ENCODE results near the gene ZSCAN20. TPM values are rescaled to one million over a fixed set of nuclear protein-coding genes. Genes with fewer than 3 reads are reported as not detected.

ZSCAN20 gene
- total and polyA plus RNA-seq, 2 of the 4 experiments (the other 2 are of a cell fraction): 2.1 to 11.1 TPM

GRCh38 chr1:33512226-33513011 lies 40.0 kb downstream of the ZSCAN20 start:
- no peak overlapping the region for H3K4me3 ChIP-seq (ENCODE audit: insufficient read depth, low read depth, low read length)

More at GRCh38 chr1:33512226-33513011, 40.0 kb downstream of the ZSCAN20 start:
- Histone ChIP-seq H3K79me1 (ENCODE audit: low read depth in 1 of 2, low read length in 2 of 2) (no peaks in the 10 kb centered on the region), H3K4ac (ENCODE audit: low read depth, low read length) (no peak overlapping the region), H4K91ac (ENCODE audit: insufficient read depth, low read depth, low read length) (no peak overlapping the region), H3K23ac (ENCODE audit: low read depth, low read length) (no peak overlapping the region), H2BK5ac (ENCODE audit: low read depth, low read length, poor library complexity, severe bottlenecking) (no peak overlapping the region), H4K8ac (ENCODE audit: low read depth in 2 of 2, low read length in 2 of 2) (no peak overlapping the region), H2AK9ac (replicated peaks; ENCODE audit: low read depth, low read length, poor library complexity) (no peak overlapping the region), H3K18ac (ENCODE audit: low read depth, low read length) (no peak overlapping the region), H2BK15ac (ENCODE audit: low read depth, low read length) (no peak overlapping the region), H2BK20ac (ENCODE audit: low read depth, low read length) (no peak overlapping the region), H2BK120ac (ENCODE audit: low read depth, low read length) (no peak overlapping the region), H3K4me2 (ENCODE audit: low read depth, low read length) (no peak overlapping the region), H3K36me3 (ENCODE audit: control insufficient read depth, insufficient read depth, low read length) (no peaks in the 10 kb centered on the region), H4K20me1 (ENCODE audit: insufficient read depth, low read length) (no peaks in the 10 kb centered on the region), H3K27me3 (ENCODE audit: control insufficient read depth, insufficient read depth, low read length) (no peaks in the 10 kb centered on the region; the same call in 1 of the 2 replicates), H3K56ac (ENCODE audit: extremely low read depth, insufficient read depth, low read length) (no peak overlapping the region), H3K9ac (ENCODE audit: low read depth, low read length) (no peak overlapping the region), H2AK5ac (ENCODE audit: low read depth, low read length) (no peak overlapping the region), H2AFZ (replicated peaks; ENCODE audit: low read length, poor library complexity) (no peak overlapping the region), H3K14ac (replicated peaks; ENCODE audit: low read depth, low read length) (no peak overlapping the region), H3K27ac (ENCODE audit: insufficient read depth, low read length) (no peak overlapping the region), H4K5ac (ENCODE audit: low read depth, low read length) (no peak overlapping the region), H3K9me1 (ENCODE audit: insufficient read depth, low read length) (no peaks in the 10 kb centered on the region), H3K9me3 (ENCODE audit: control insufficient read depth, insufficient read depth, low read length) (no peaks in the 10 kb centered on the region), H3K4me1 (ENCODE audit: control insufficient read depth, insufficient read depth, low read length) (peaks cover 3% of the 10 kb centered on the region; the same call in 1 of the 2 replicates)
- DNase-seq (no peak), ATAC-seq (ENCODE audit: low read depth) (no peak)
- dilution Hi-C loops (cut with HindIII; ENCODE audit: low sequenced_read_pairs, unreplicated experiment): no loop called here
- in situ Hi-C loops (cut with MboI; ENCODE audit: low sequenced_read_pairs): no loop called here
- ChIA-PET CTCF (no interaction called here), POLR2A (ENCODE audit: unreplicated experiment) (no interaction called here)
- WGBS, 2 experiments (ENCODE audit: extremely low coverage in 2 of 2, insufficient read length in 1 of 2): no CpG with 5 or more reads among the region's 6 CpGs
- BruUV-seq (replicated peaks): no TSS peak
- intact Hi-C loops (cut with micrococcal nuclease): no loop called here
- TF ChIP-seq CTCF (conservative IDR thresholded peaks at IDR 0.05; ENCODE audit: low read depth, low read length): no peak

Data from IMR-90 (cell line).